HCT116 (cell line): ENCODE data around the gene LRRC70. TPM values are rescaled to one million over a fixed set of nuclear protein-coding genes. Genes with fewer than 3 reads are reported as not detected.

ENCODE experiments used
- ATAC-seq: fragments of 200-7000 bp; cut with Tn5 transposase; 2 replicates; pipeline ENCODE4 v1.9.1; 2020; ENCODE audit warnings: mild to moderate bottlenecking, moderate library complexity
- BruUV-seq: library from RNA; stranded (reverse); fragments of 400-500 nt; replicated peaks from 2 replicates; lab custom pipeline; 2021; lab: Mats Ljungman, UMichigan
- CTCF ChIA-PET: fragments of 300-600 bp; sonication (Branson Sonifier 250); formaldehyde crosslinking; loops from one replicate; lab custom pipeline; 2021; ENCODE audit warnings: antibody characterized with exemption; lab: Charles Lee
- POLR2A ChIA-PET: fragments of 300-600, 350-600 bp; sonication (Branson Sonifier 250); formaldehyde crosslinking; loops from one replicate; lab custom pipeline; 2021; ENCODE audit warnings: antibody characterized with exemption; lab: Charles Lee
- RAD21 ChIA-PET, 2 experiments: fragments of 300-600 bp; sonication (Branson Sonifier 250); formaldehyde crosslinking; loops; one replicate each; lab custom pipeline; 2023; ENCODE audit warnings: low total read pairs in 2 of 2; ENCODE audit not compliant: uncharacterized antibody in 2 of 2, unreplicated experiment in 2 of 2, low non-redundant PET in 1 of 2; lab: Charles Lee
- DNase-seq: peaks from one replicate; pipeline ENCODE4 v3.0.0-alpha.2; 2010; ENCODE audit warnings: low read depth, low spot score
- H2AFZ ChIP-seq: fragments of 200-600 bp; shearing (Covaris generic), sonication (generic); 2 replicates; pipeline ENCODE4 v1.6.1; 2017; ENCODE audit warnings: low read depth, mixed run types, mixed read lengths, antibody characterized with exemption, low read length; ENCODE audit not compliant: poor library complexity, severe bottlenecking
- H3K27ac ChIP-seq: 2 replicates; pipeline ENCODE4 v1.5.1; 2012; ENCODE audit warnings: low read depth, low read length
- H3K27me3 ChIP-seq: fragments of 200-600 bp; sonication (generic); 2 replicates; pipeline ENCODE4 v1.6.1; 2016; ENCODE audit warnings: mixed run types, low read length, mixed read lengths; ENCODE audit not compliant: insufficient read depth
- H3K36me3 ChIP-seq, 2 experiments: fragments of 200-500 bp in 1 of 2; fragments of 200-600 bp in 1 of 2; sonication (Bioruptor generic) in 1 of 2; sonication (generic) in 1 of 2; 2 replicates each; pipeline versions ENCODE4 v1.5.1 to v1.6.1; 2014 to 2016; ENCODE audit warnings: low read length in 2 of 2, inconsistent platforms in 1 of 2, mixed read lengths in 1 of 2, mixed run types in 1 of 2; ENCODE audit not compliant: insufficient read depth in 2 of 2, control insufficient read depth in 1 of 2
- H3K4me1 ChIP-seq, 2 experiments: fragments of 200-600 bp in 1 of 2; sonication (generic) in 1 of 2; 2 replicates each; pipeline versions ENCODE4 v1.5.1 to v1.6.1; 2012 to 2017; ENCODE audit warnings: low read length in 2 of 2, inconsistent platforms in 1 of 2, mild to moderate bottlenecking in 1 of 2, mixed read lengths in 1 of 2, mixed run types in 1 of 2, moderate library complexity in 1 of 2; ENCODE audit not compliant: insufficient read depth in 2 of 2, control insufficient read depth in 1 of 2
- H3K4me2 ChIP-seq: fragments of 200-600 bp; sonication (generic); 2 replicates; pipeline ENCODE4 v1.6.1; 2017; ENCODE audit warnings: mixed run types, low read length, mixed read lengths
- H3K4me3 ChIP-seq, 2 experiments: fragments of 200-600 bp in 1 of 2; sonication (generic) in 1 of 2; replicated peaks in 1 of 2; 2 replicates each; pipeline ENCODE4 v1.5.1; 2011 to 2016; ENCODE audit warnings: low read length in 2 of 2, control low read depth in 1 of 2, low read depth in 1 of 2, mild to moderate bottlenecking in 1 of 2, mixed read lengths in 1 of 2, mixed run types in 1 of 2
- H3K79me2 ChIP-seq: fragments of 200-600 bp; sonication (generic); 2 replicates; pipeline ENCODE4 v1.6.1; 2017; ENCODE audit warnings: mild to moderate bottlenecking, mixed run types, low read length, moderate library complexity, mixed read lengths; ENCODE audit not compliant: insufficient read depth
- H3K9ac ChIP-seq: fragments of 200-600 bp; sonication (generic); 2 replicates; pipeline ENCODE4 v1.6.1; 2016; ENCODE audit warnings: low read length, mixed read lengths
- H3K9me2 ChIP-seq: fragments of 200-600 bp; sonication (generic), shearing (Covaris generic); 2 replicates; pipeline ENCODE4 v1.6.1; 2017; ENCODE audit warnings: mixed run types, mild to moderate bottlenecking, moderate library complexity; ENCODE audit not compliant: insufficient read depth
- H3K9me3 ChIP-seq, 2 experiments: fragments of 200-500 bp in 1 of 2; fragments of 200-600 bp in 1 of 2; sonication (Bioruptor generic) in 1 of 2; sonication (generic) in 1 of 2; 2 replicates each; pipeline ENCODE4 v1.6.1; 2014 to 2017; ENCODE audit warnings: low read length in 2 of 2, mixed read lengths in 2 of 2, inconsistent platforms in 1 of 2, low read depth in 1 of 2, mild to moderate bottlenecking in 1 of 2, mixed run types in 1 of 2, moderate library complexity in 1 of 2; ENCODE audit not compliant: control insufficient read depth in 1 of 2, insufficient read depth in 1 of 2
- H4K20me1 ChIP-seq: fragments of 200-600 bp; sonication (generic), shearing (Covaris generic); 2 replicates; pipeline ENCODE4 v1.6.1; 2017; ENCODE audit warnings: mixed run types, mild to moderate bottlenecking, moderate library complexity; ENCODE audit not compliant: insufficient read depth
- ATF3 ChIP-seq: IDR thresholded peaks from 2 replicates; pipeline ENCODE4 v1.6.1; 2012
- CBX3 ChIP-seq: IDR thresholded peaks from 2 replicates; pipeline ENCODE4 v1.6.1; 2012; ENCODE audit warnings: low read depth
- EGR1 ChIP-seq: IDR thresholded peaks from 2 replicates; pipeline ENCODE4 v1.6.1; 2012; ENCODE audit warnings: low read depth
- ELF1 ChIP-seq: IDR thresholded peaks from 2 replicates; pipeline ENCODE4 v1.6.1; 2012; ENCODE audit warnings: low read depth, borderline replicate concordance
- EZH2 ChIP-seq: fragments of 200-600 bp; sonication (generic); IDR thresholded peaks from 2 replicates; pipeline ENCODE4 v1.6.1; 2017; ENCODE audit warnings: antibody characterized with exemption, mixed run types
- REST ChIP-seq: IDR thresholded peaks from 2 replicates; pipeline ENCODE4 v1.6.1; 2012; ENCODE audit warnings: low read depth
- TCF7L2 ChIP-seq: IDR thresholded peaks from 2 replicates; pipeline ENCODE4 v1.7.0; 2011; ENCODE audit warnings: borderline replicate concordance, inconsistent platforms; ENCODE audit not compliant: insufficient read depth, insufficient read length; ENCODE audit errors: extremely low read depth
- intact Hi-C: fragments of 100-400 bp; cut with micrococcal nuclease; formaldehyde crosslinking; loops from 2 replicates; pipeline ENCODE4 v1.10.0; 2022
- total RNA-seq: library from RNA; stranded (reverse); gene quantifications from one replicate; pipeline ENCODE4 v1.2.1, GENCODE V29; 2021; ENCODE audit not compliant: unreplicated experiment
- TF ChIP-seq, protein P1 (sequence below): IDR thresholded peaks from 2 replicates; pipeline ENCODE4 v1.6.1; 2012

LRRC70 gene
- total RNA-seq, 1 experiment from 2014 or later, result 0.37 TPM

DNA sequence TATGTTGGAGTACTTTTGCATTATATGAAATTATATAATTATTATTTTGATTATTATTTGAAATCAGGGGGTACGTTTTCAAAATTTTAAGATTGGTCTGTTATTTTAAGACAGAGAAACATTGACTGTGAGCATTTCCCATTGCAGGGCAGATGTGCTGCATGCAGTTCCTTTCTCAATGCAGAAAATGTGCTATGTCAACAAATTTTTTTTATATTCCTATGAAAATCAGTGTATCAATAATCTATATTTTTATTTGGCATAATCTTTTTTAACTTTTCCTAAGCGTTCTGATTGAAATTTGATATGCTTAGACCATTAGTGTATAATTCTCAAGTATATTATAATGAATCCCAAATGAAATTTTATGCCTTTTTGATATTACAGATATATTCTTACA lies 41.8 kb upstream of the LRRC70 start (continued):
- TF ChIP-seq REST (no peak), CBX3 (no peak), TCF7L2 (no peak)

- RAD21 ChIA-PET, result no interaction called here
- no peak overlapping the region for H3K27ac ChIP-seq
Measured at GRCh38 chr5:62538017-62538942, 40.3 kb upstream of the LRRC70 start.

More at GRCh38 chr5:62538017-62538942, 40.3 kb upstream of the LRRC70 start:
- Histone ChIP-seq H3K4me2 (no peak overlapping the region), H4K20me1 (no peaks in the 10 kb centered on the region; the same call in 1 of the 2 replicates), H3K4me3 (no peak overlapping the region), H3K79me2 (no peaks in the 10 kb centered on the region), H3K9ac (no peak overlapping the region), H3K9me3 (no peaks in the 10 kb centered on the region), H3K27me3 (no peaks in the 10 kb centered on the region), H3K9me2 (no peaks in the 10 kb centered on the region), H3K36me3 (0 out of 4 replicates have a peak, but pooled peaks cover 0 to 8% of the 10 kb centered on the region in 2 experiments), H2AFZ (no peak overlapping the region), H3K4me1 (no peaks in the 10 kb centered on the region)
- no TSS peak for BruUV-seq
- intact Hi-C loops, result no loop called here
- ChIA-PET POLR2A (no interaction called here), CTCF (no interaction called here)
- TF ChIP-seq REST (no peak), ELF1 (no peak), EZH2 (no peak), ATF3 (no peak), EGR1 (no peak), CBX3 (no peak)
- TF ChIP-seq, protein P1, sequence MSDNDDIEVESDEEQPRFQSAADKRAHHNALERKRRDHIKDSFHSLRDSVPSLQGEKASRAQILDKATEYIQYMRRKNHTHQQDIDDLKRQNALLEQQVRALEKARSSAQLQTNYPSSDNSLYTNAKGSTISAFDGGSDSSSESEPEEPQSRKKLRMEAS, result no peak
- DNase-seq (no peak), ATAC-seq (no peak)
